ENCODE data around the gene GTPBP3. TPM values are rescaled to one million over a fixed set of nuclear protein-coding genes. Genes with fewer than 3 reads are reported as not detected.

GTPBP3 gene
- total and polyA plus RNA-seq, 12 donors: 8.0 to 12.8 (median 9.8) TPM

DNA sequence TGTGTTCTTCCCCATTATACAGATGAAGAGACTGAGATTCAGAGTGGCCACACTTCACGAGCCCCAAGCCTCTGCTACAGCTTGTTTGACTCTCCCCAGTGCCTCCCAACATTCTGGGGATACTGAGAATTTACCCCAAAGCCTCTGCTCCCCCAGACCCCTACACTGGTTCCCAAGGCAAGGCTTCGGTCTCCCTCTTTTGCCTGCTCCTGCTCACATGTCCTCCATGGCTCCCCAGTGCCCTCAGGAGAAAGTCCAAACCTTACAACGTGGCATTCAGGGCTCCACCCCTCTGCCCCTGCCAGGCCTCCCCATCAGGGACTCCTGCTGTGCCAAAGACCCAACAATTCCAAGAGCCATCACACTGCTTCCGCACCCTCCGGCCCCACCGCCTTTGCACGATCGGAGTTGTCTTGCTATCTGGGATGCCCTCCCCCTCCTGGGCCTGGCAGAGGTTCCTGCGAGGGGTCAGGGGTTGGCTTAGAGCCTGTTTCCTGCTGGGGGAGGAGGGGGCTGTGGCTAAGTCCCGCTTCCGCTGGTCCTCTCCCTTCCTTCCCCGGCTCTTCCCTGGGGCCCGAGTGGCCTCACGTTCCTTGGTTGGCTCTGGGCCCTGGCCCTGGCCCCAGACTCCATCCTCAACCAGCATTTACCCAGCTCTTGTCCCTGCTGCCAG is 15.4 kb downstream of the GTPBP3 start:
- Histone ChIP-seq H3K36me3 (no peaks in the 10 kb centered on the region), H3K4me1 (peaks cover 12 to 65% (median 39%) of the 10 kb centered on the region in 9 donors), H3K4me3 (no peak overlapping the region), H3K27me3 (peaks cover 0 to 16% (median 0%) of the 10 kb centered on the region in 7 donors), H3K9me3 (no peaks in the 10 kb centered on the region), H3K27ac (peak overlapping the region in 4 of 10 donors; percentile 22 to 48 (median 37))
- TF ChIP-seq, protein P1, sequence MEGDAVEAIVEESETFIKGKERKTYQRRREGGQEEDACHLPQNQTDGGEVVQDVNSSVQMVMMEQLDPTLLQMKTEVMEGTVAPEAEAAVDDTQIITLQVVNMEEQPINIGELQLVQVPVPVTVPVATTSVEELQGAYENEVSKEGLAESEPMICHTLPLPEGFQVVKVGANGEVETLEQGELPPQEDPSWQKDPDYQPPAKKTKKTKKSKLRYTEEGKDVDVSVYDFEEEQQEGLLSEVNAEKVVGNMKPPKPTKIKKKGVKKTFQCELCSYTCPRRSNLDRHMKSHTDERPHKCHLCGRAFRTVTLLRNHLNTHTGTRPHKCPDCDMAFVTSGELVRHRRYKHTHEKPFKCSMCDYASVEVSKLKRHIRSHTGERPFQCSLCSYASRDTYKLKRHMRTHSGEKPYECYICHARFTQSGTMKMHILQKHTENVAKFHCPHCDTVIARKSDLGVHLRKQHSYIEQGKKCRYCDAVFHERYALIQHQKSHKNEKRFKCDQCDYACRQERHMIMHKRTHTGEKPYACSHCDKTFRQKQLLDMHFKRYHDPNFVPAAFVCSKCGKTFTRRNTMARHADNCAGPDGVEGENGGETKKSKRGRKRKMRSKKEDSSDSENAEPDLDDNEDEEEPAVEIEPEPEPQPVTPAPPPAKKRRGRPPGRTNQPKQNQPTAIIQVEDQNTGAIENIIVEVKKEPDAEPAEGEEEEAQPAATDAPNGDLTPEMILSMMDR (IDR thresholded peaks at IDR 0.05): no peak
- WGBS, 2 donors: 33% methylated on average over 14 of the region's 14 CpGs
- intact Hi-C loops (cut with DNase I): no loop called here
- DNase-seq (no peak), ATAC-seq (peak in 4 of 8 donors; percentile 6 to 22 (median 9))

DNA sequence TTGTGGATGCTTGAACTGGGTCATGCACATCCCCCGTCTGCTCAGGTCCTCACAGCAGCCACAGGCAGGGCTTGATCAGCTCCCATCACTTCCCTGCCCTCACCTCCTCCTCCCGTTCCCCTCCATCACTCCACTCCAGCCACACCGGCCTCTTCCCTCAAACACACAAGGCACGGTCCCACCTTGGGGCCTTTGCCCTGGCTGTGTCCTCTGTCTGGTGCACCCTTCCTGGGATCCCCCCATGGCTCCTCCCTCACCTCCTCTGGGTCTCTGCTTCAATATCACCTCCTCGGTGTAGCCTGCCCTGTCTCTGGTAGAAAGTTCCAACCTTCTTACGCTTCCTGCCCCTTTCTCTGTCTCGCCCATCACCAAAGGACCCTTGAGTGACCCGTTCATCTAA is 16.0 kb downstream of the GTPBP3 start:
- intact Hi-C loops (cut with DNase I): no loop called here
- H3K9me3 ChIP-seq: no peaks in the 10 kb centered on the region
- H3K27me3 ChIP-seq: peaks cover 0 to 10% (median 0%) of the 10 kb centered on the region in 7 donors
- H3K4me3 ChIP-seq: no peak overlapping the region
- peaks cover 9 to 65% (median 39%) of the 10 kb centered on the region in 9 donors for H3K4me1 ChIP-seq
- DNase-seq: no peak
- peak overlapping the region in 3 of 10 donors; percentile 24 to 48 (median 26) for H3K27ac ChIP-seq
- ATAC-seq: no peak
- H3K36me3 ChIP-seq: no peaks in the 10 kb centered on the region
- 72 to 74% methylated on average over 8 of the region's 8 CpGs for WGBS, 2 donors
- TF ChIP-seq, protein P1 (IDR thresholded peaks at IDR 0.05): no peak

DNA sequence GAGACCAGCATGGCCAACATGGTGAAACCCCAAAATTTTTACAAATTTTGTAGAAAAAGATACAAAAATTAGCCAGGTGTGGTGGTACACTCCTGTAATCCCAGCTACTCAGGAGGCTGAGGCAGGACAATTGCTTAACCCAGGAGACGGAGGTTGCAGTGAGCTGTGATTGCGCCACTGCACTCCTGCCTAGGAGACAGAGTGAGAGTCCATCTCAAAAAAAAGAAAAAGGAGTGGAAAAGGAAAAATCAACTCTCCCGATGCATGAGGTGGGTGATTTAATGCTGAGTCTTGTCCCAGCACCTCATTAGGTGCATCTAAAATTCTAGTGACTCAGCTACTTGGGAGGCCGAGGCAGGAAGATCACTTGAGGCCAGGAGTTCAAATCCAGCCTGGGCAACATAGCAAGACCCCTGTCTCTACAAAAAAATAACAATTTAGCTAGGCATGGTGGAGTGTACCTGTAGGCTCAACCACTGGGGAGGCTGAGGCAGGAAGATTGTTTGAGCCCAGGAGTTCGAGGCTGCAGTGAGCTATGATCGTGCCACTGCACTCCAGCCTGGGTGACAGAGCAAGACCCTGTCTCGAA is 19.8 kb downstream of the GTPBP3 start:
- no peaks in the 10 kb centered on the region for H3K27me3 ChIP-seq
- H3K4me1 ChIP-seq: peaks cover 0 to 36% (median 16%) of the 10 kb centered on the region in 9 donors
- TF ChIP-seq, protein P1 (IDR thresholded peaks at IDR 0.05): no peak
- no peak overlapping the region for H3K4me3 ChIP-seq
- WGBS, 2 donors: 86 to 90% methylated on average over 7 of the region's 7 CpGs
- H3K9me3 ChIP-seq: no peaks in the 10 kb centered on the region
- DNase-seq (no peak), ATAC-seq (no peak)
- intact Hi-C loops (cut with DNase I): no loop called here
- peak overlapping the region in 8 of 10 donors; percentile 6 to 77 (median 40) for H3K27ac ChIP-seq
- no peaks in the 10 kb centered on the region for H3K36me3 ChIP-seq

DNA sequence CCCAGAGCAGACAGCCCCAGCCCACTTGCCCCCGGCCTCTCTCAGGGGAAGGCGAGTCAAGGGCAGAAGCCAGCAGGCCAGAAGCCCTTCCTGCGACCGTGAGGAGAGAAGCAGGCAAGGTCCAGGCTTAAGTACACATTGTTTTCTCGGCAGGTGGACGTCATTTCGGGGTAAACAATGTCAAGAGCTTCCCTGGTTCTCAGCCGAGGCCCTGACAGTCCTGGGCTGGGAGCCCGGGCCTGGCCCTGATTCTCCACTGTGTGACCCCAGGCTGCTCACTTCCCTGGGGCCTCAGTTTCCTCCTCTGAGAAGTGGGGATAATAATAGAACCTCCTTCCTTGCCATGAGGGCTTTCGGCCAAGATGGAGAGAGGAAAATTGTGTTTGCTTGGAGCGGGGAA is 20.4 kb downstream of the GTPBP3 start:
- intact Hi-C loops (cut with DNase I): no loop called here

More for the DNA sequence above, 20.4 kb downstream of the GTPBP3 start:
- ATAC-seq: peak in 7 of 8 donors; percentile 49 to 90 (median 76)
- H3K9me3 ChIP-seq: no peaks in the 10 kb centered on the region
- TF ChIP-seq, protein P1 (IDR thresholded peaks at IDR 0.05): no peak
- 45 to 54% methylated on average over 11 of the region's 11 CpGs for WGBS, 2 donors
- H3K4me1 ChIP-seq: peaks cover 0 to 30% (median 11%) of the 10 kb centered on the region in 9 donors
- H3K27ac ChIP-seq: peak overlapping the region in 9 of 10 donors; percentile 1 to 77 (median 34)
- DNase-seq: no peak
- H3K4me3 ChIP-seq: no peak overlapping the region
- H3K27me3 ChIP-seq: no peaks in the 10 kb centered on the region
- H3K36me3 ChIP-seq: no peaks in the 10 kb centered on the region
